ENCODE results near the gene WNT5A. TPM values are rescaled to one million over a fixed set of nuclear protein-coding genes. Genes with fewer than 3 reads are reported as not detected.
A peak's percentile ranks its signal among the peaks of the same experiment; 100 is the strongest.

The WNT5A gene
- total RNA-seq, 4 donors from 2014 or later: 6.2 to 96.5 (median 23.1) TPM

DNA sequence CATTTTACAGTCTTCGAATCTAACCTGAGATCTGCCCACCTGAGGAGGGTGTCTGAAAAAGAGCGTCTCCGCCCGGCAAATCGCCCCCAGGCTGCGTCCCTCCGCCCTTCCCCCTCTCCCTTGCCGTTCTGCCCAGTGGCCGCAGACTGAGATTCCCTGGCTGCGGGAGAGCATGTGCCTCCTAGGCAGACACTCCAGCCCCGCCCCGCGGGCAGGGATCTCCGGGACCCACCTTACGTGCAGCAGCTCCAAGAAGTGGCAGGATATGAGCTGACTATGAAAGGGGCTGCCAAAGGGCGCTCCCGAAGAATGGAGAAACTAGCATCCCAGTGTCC, 2.7 kb upstream of the WNT5A start:
- no peak for TF ChIP-seq POLR2A (IDR thresholded peaks at IDR 0.05)
- TF ChIP-seq, protein P1, sequence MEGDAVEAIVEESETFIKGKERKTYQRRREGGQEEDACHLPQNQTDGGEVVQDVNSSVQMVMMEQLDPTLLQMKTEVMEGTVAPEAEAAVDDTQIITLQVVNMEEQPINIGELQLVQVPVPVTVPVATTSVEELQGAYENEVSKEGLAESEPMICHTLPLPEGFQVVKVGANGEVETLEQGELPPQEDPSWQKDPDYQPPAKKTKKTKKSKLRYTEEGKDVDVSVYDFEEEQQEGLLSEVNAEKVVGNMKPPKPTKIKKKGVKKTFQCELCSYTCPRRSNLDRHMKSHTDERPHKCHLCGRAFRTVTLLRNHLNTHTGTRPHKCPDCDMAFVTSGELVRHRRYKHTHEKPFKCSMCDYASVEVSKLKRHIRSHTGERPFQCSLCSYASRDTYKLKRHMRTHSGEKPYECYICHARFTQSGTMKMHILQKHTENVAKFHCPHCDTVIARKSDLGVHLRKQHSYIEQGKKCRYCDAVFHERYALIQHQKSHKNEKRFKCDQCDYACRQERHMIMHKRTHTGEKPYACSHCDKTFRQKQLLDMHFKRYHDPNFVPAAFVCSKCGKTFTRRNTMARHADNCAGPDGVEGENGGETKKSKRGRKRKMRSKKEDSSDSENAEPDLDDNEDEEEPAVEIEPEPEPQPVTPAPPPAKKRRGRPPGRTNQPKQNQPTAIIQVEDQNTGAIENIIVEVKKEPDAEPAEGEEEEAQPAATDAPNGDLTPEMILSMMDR (IDR thresholded peaks at IDR 0.05): no peak
- peak; percentile 22 to 31 for DNase-seq
- no peak overlapping the region for H3K4me3 ChIP-seq
- H3K4me1 ChIP-seq: peaks cover 0 to 10% of the 10 kb centered on the region in 2 donors
- no peaks in the 10 kb centered on the region for H3K36me3 ChIP-seq
- no peaks in the 10 kb centered on the region for H3K27me3 ChIP-seq
- intact Hi-C loops (cut with DNase I; ENCODE audit: low total_unique reads): no loop called here
- no peaks in the 10 kb centered on the region for H3K9me3 ChIP-seq
- H3K27ac ChIP-seq: peak overlapping the region; percentile 2 to 64

DNA sequence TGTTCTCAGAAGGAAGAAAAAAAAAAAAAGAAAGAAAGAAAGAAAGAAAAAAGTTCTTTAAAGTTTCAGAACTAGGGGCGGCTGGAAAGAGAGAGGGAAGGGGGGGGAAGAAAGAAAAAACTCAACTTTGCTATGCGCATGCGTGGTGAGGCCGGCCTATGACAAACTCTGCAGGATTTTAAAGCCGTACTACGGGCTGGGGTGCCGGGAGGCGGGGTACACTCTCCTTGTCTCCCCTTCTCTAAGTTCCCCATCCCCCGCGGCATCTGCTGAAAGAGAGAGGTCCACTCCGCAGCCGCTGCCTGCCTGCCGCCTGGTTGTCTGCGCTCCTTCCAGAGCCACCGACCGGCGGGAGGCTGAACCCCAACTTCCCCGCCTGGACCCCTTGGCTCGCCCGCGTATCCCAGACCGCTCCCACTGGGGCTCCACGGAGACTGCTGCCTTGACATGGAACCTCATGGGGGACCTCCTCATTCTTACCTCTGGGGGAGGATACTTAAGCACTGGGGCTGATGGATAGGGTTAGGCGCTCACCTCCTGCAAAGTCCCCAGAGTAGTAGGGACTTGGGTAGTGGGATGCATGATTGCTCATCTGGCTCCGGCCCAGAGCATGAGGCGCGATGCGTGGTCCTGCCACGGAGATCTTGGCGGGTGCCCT, 1.4 kb upstream of the WNT5A start:
- no peaks in the 10 kb centered on the region for H3K36me3 ChIP-seq
- H3K4me3 ChIP-seq: peak overlapping the region; percentile 71 to 76
- H3K4me1 ChIP-seq: peaks cover 0 to 10% of the 10 kb centered on the region in 2 donors
- H3K27me3 ChIP-seq: no peaks in the 10 kb centered on the region
- DNase-seq: peak; percentile 55 to 84
- H3K27ac ChIP-seq: peak overlapping the region; percentile 84 to 91
- TF ChIP-seq, protein P1 (IDR thresholded peaks at IDR 0.05): no peak
- TF ChIP-seq POLR2A (IDR thresholded peaks at IDR 0.05): no peak
- H3K9me3 ChIP-seq: no peaks in the 10 kb centered on the region
- intact Hi-C loops (cut with DNase I; ENCODE audit: low total_unique reads): no loop called here

DNA sequence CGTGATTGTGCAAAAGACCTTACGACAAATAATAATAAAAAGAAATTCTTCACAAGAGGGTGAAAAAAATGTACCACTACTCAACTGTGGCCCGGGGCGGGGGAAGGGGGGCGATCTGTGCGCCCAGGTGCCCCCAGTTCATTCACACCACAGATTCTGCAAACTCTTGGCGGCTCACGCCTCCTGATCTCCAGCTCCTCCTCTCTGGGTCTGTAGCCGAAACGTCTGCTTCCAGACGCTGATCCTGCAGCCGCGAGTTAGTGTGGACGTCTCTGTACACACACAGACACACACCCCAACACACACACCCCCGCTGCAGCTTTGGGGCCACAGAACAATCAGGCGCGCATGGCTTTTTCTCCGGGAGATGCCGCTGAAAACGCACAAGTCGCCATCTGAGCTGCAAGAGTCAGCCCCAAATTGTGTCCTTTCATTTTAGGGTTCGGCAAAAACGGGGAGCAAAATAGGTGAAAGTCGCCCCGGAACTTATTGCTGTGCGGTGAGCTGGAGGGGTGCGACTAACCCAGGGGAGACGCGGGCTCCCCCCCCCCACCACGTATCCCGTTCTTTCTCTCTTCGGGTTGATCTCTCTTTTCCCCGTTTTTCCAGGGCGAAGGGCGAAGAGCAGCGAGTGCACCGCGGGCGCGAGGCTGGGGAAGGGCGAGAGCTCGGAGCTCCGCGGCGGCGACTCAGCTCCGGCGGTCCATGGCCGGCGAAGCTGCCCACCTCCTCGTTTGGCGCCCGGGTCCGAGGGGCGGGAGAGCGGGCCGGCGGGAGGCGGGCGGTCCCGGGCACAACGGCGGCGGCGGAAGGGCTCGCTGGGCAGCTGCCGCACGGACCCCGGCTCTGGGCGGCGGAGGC, 505 bp upstream of the WNT5A start:
- Histone ChIP-seq H3K4me3 (peak overlapping the region; percentile 71 to 76), H3K36me3 (no peaks in the 10 kb centered on the region), H3K27me3 (no peaks in the 10 kb centered on the region), H3K4me1 (peaks cover 0 to 10% of the 10 kb centered on the region in 2 donors), H3K27ac (peak overlapping the region; percentile 84 to 91), H3K9me3 (no peaks in the 10 kb centered on the region)
- intact Hi-C loops (cut with DNase I; ENCODE audit: low total_unique reads): no loop called here
- no peak for TF ChIP-seq POLR2A (IDR thresholded peaks at IDR 0.05)
- TF ChIP-seq, protein P1 (IDR thresholded peaks at IDR 0.05): no peak
- peak; percentile 25 to 52 for DNase-seq

DNA sequence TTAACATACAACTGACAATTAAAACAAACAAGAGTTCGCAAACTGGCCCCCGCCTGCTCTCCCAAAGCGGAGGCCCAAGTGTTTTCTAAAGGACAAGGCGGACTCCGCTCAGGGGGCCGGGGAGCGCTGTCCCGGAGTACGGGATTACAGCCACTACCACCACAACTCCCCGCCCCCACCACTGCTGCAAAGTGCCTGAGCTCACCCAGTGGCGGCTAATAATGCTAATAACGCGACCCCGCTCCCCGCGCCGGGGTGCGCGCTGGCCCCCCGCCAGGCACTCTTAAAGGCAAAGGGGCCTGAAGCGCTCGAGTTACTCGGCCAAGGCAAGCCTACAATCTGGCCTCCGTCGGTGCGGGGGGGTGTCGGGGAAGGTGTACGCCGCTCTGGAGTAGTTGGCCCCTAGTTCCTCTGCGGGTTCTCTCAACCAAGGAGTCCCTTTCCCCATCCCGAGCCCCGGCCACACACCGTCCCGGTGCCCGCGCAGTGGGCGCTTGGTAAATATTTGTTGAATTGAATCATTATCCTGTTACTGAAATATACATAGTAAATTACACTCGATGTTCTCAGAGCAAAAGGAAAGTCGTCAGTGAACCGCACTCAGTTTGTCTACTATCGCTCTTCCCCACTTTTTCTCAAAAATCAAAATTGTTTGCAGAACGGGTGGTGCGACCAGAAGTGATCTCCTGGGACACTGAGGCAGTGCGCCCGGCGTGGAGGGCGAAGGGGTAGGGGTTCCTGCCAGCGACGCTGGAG, 827 bp downstream of the WNT5A start:
- TF ChIP-seq, protein P1 (IDR thresholded peaks at IDR 0.05): no peak
- TF ChIP-seq POLR2A (IDR thresholded peaks at IDR 0.05): peak in 1 of 2 donors; percentile 37
- Histone ChIP-seq H3K27me3 (no peaks in the 10 kb centered on the region), H3K36me3 (no peaks in the 10 kb centered on the region), H3K4me3 (peak overlapping the region; percentile 71 to 76), H3K27ac (peak overlapping the region; percentile 84 to 91), H3K9me3 (no peaks in the 10 kb centered on the region), H3K4me1 (peaks cover 0 to 10% of the 10 kb centered on the region in 2 donors)
- peak; percentile 59 to 82 for DNase-seq
- intact Hi-C loops (cut with DNase I; ENCODE audit: low total_unique reads): no loop called here

Measured in uterus (tissue), 4 donors.